ENCODE data around the gene HACE1.
"Not testable (repeated sequence)": the region's sequence is repeated elsewhere in the genome, so short reads cannot be mapped to it uniquely, and the experiment has no call there.

Gene HACE1

GRCh38 chr6:104820820-104821219, 38.9 kb downstream of the HACE1 start:
- not testable (repeated sequence) for DNase-seq

GRCh38 chr6:104816125-104816524, 43.6 kb downstream of the HACE1 start:
- no peak for DNase-seq

- no peak for DNase-seq
Measured at GRCh38 chr6:104814743-104815142, 45.0 kb downstream of the HACE1 start.

- DNase-seq = no peak
Measured at GRCh38 chr6:104813552-104813951, 46.2 kb downstream of the HACE1 start.

GRCh38 chr6:104809116-104809515, 50.6 kb downstream of the HACE1 start:
- no peak for DNase-seq

- DNase-seq = not testable (repeated sequence)
Measured at GRCh38 chr6:104805335-104805734, 54.4 kb downstream of the HACE1 start.

- no peak for DNase-seq
Measured at GRCh38 chr6:104799134-104799657, 60.5 kb downstream of the HACE1 start.

- DNase-seq = no peak
Measured at GRCh38 chr6:104796031-104796785, 63.5 kb downstream of the HACE1 start.

GRCh38 chr6:104795363-104795762, 64.4 kb downstream of the HACE1 start:
- DNase-seq = no peak

- DNase-seq = no peak
Measured at GRCh38 chr6:104789770-104790190, 69.9 kb downstream of the HACE1 start.

- DNase-seq = no peak
Measured at GRCh38 chr6:104788400-104788799, 71.3 kb downstream of the HACE1 start.

- DNase-seq = no peak
Measured at GRCh38 chr6:104787305-104787704, 72.4 kb downstream of the HACE1 start.

- DNase-seq = no peak
Measured at GRCh38 chr6:104784884-104785283, 74.8 kb downstream of the HACE1 start.

- DNase-seq = no peak
Measured at GRCh38 chr6:104771258-104771832, 88.4 kb downstream of the HACE1 start.

GRCh38 chr6:104768906-104769305, 90.8 kb downstream of the HACE1 start:
- DNase-seq = no peak

GRCh38 chr6:104766595-104766994, 93.1 kb downstream of the HACE1 start:
- no peak for DNase-seq

GRCh38 chr6:104754788-104755409, 104.8 kb downstream of the HACE1 start:
- DNase-seq = no peak

- DNase-seq = no peak
Measured at GRCh38 chr6:104753251-104753650, 106.5 kb downstream of the HACE1 start.

- no peak for DNase-seq
Measured at GRCh38 chr6:104750449-104750848, 109.3 kb downstream of the HACE1 start.

GRCh38 chr6:104739124-104739523, 120.6 kb downstream of the HACE1 start:
- not testable (repeated sequence) for DNase-seq

- DNase-seq = not testable (repeated sequence)
Measured at GRCh38 chr6:104737567-104737966, 122.2 kb downstream of the HACE1 start.

GRCh38 chr6:104736545-104736944, 123.2 kb downstream of the HACE1 start:
- no peak for DNase-seq

GRCh38 chr6:104730450-104730849, 129.3 kb downstream of the HACE1 start:
- DNase-seq = no peak

GRCh38 chr6:104729433-104729832, 130.3 kb downstream of the HACE1 start:
- DNase-seq = no peak

Measured in activated CD4-positive, alpha-beta T cell treated with anti-CD3 and anti-CD28 coated beads, Interleukin-2, amount 50 U/mL, for 4 hours (primary cell).